Superior temporal gyrus (tissue), 1 donor: ENCODE results near the gene CLCN4.

Experiments
- DNase-seq: peaks from one replicate; pipeline ENCODE4 v3.0.0-alpha.2; 2016; ENCODE audit errors: extremely low spot score

Gene CLCN4

GRCh38 chrX:10195947-10196346 is 39.2 kb downstream of the CLCN4 start:
- no peak for DNase-seq

DNA sequence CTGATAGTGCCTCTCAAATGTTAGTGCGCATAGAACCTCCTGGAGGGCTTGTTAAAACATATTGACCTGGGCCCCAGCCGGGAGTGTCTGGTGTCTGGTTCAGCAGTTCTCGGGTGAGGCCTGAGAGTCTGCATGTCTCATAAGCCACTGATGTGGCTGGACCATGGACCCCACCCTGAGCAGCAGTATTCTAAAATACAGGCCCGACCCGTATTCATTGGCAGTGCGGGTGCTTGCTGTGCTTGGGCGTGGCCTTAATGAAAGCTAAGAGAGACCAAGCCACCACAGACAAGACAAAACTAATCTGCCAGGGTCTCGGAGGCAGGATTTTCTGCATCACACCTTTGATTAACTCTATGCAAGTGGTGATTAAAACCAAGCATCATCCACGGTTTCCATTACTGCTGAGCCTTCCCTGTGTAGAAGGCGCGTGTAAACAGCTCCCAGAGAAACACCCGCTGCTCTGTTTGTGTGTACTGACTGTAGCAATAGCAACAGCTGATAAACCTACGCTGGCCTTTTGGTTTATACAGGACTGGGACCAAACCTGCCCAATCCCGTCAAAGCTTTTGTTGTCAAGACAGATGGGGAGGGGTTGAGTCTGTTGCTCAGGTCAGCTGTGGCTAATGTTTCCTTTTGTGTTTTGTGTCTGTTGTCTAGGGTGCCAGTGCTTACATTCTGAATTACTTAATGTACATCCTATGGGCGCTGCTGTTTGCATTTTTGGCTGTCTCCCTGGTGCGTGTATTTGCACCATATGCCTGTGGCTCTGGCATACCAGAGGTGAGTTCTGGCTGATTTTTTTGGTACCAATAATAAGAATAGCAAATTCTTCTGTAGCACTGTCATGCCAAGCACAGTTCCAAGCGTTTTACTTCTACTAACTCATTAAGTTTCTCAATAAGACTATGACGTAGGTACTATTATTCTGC is 40.8 kb downstream of the CLCN4 start:
- DNase-seq, result no peak

- no peak for DNase-seq
Measured at GRCh38 chrX:10198254-10198653, 41.5 kb downstream of the CLCN4 start.

- DNase-seq, result no peak
Measured at GRCh38 chrX:10199212-10199611, 42.4 kb downstream of the CLCN4 start.

DNA sequence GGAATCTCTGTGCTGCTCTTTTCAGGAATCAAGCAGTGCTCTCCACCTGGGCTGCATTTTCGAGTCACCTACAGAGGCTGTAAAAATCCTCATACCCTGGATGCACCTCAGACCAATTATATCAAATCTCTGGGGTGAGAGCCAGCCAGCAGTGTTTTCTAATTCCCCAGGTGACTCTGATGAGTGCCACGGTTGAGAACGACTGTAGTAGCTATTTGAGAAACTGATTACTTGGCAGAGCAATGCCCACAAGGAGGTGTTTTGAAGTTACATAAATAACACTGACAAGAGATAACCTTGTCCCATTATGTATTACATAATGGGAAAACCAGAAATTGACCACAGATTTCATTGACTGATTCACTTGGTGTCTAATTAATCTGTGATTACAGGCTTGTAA is 46.8 kb downstream of the CLCN4 start:
- no peak for DNase-seq

DNA sequence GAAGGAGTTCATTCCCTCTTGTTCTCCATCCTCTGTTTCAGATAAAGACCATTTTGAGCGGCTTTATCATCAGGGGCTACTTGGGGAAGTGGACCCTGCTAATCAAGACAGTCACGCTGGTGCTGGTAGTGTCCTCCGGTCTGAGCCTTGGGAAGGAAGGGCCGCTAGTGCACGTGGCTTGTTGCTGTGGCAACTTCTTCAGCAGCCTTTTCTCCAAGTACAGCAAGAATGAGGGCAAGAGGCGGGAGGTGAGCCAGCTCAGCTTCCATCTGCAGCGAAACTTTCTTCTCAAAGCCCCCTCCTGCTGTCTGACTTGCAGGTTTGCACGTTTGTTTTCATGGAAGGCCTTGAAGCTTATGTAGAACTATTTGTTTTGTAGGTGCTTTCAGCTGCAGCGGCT is 49.5 kb downstream of the CLCN4 start:
- DNase-seq, result no peak

- no peak for DNase-seq
Measured at GRCh38 chrX:10208281-10208856, 51.6 kb downstream of the CLCN4 start.

- DNase-seq, result no peak
Measured at GRCh38 chrX:10208953-10209352, 52.2 kb downstream of the CLCN4 start.

- no peak for DNase-seq
Measured at GRCh38 chrX:10212395-10212794, 55.6 kb downstream of the CLCN4 start.

DNA sequence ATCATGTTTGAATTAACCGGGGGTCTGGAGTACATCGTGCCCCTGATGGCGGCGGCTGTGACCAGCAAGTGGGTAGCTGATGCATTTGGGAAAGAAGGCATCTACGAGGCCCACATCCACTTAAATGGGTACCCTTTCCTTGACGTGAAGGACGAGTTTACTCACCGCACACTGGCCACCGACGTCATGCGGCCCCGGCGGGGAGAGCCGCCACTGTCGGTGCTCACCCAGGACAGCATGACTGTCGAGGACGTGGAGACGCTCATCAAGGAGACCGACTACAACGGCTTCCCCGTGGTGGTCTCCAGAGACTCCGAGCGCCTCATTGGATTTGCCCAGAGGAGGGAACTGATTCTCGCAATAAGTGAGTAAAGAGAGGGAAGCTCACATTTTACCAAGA is 56.9 kb downstream of the CLCN4 start:
- no peak for DNase-seq

- DNase-seq, result no peak
Measured at GRCh38 chrX:10216208-10216607, 59.4 kb downstream of the CLCN4 start.

DNA sequence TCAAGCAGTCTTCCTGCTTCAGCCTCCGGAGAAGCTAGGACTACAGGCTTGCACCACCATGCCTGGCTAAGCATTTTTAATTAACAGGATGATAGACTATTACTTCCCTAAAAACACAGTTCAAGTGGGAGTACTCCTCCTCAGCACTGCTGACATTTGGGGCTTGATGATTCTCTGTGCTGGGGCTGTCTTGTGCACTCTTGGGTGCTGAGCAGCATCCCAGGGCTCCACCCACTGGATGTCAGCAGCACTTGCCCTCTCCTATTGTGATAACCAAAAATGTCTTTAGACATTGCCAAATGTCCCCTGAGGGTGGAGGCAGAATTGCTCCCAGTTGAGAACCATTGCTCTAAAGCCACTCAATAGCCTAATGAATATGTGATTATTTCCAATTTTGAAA is 60.4 kb downstream of the CLCN4 start:
- no peak for DNase-seq

GRCh38 chrX:10221651-10222050 is 64.9 kb downstream of the CLCN4 start:
- DNase-seq, result no peak

DNA sequence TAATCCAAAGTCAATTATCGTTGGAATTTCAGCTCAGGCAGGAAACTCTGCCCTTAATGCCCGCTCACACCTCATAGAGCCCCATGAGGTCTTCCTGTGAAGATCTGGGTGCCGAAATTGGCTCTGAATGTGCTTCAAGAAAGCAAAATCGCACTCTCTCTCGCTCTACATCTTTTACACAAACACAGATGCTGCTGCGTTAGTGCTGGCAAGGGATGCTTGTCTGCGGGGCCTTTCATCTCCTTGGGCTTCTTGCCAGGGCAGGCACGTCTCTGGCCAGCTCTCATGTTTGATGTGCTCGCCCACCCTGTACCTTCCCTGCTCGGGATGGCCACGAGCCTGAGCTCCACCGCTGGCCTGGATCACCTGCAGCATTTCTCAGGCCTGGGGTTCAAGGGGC is 66.5 kb downstream of the CLCN4 start:
- DNase-seq, result no peak

DNA sequence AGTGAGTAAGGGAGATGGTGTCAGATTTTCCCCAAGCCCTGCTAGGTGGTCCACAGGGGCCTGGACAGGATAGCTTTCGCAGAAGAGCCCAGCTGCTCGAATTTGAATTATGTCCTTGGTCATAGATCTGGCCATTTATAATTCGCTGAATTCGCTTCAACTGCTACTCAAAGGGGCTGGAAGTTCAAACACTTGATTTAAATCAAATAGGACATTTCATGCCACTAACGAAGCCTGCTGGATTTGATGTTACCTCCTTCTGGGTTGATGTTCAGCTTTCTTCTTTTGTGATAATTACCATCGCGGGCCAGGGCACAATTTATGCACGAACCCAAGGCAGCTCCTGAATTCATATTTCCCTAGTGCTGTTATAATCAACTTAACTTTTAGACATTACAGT is 67.0 kb downstream of the CLCN4 start:
- DNase-seq, result no peak

- DNase-seq, result no peak
Measured at GRCh38 chrX:10230222-10230621, 73.4 kb downstream of the CLCN4 start.

DNA sequence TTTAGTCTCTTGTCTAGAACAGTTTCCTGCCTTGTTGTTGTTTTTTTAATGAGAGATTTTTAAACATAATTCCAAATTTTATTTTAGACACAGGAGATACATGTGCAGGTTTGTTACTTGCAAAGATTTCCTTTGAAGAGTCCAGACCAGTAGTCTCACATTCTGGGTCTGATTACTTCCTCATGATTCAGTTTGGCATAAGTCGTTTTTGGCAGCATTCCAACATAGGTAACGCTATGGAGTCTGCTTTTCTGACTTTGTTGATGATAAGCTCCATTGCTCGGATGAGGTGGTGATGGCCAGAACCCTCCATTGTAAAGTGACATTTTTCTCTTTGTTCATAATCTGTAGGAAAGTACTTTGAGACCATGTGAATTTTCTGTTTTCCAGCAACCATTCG is 74.7 kb downstream of the CLCN4 start:
- no peak for DNase-seq

GRCh38 chrX:10233173-10233572 is 76.4 kb downstream of the CLCN4 start:
- DNase-seq, result no peak

- DNase-seq, result no peak
Measured at GRCh38 chrX:10233696-10234095, 76.9 kb downstream of the CLCN4 start.

DNA sequence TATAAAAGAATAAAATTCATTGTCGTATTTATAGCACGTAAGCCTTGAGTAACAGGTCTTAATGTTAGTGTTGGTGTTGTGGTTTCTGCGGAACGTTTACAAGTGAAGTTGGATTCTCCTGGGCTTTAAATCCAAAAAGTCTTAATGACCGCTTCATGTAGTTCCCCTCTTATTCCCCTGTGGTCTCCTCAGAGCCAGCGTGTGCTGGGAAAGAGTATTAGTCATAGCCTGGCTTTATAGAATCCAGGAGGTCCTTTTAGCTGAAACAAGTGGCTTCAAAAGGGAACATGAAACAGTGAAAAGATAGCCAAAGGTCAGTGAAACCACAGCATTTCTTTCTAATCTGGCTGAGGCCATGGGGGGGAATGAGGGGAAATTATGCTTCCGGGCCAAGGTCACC is 79.1 kb downstream of the CLCN4 start:
- DNase-seq, result no peak

- DNase-seq, result no peak
Measured at GRCh38 chrX:10237241-10237640, 80.5 kb downstream of the CLCN4 start.

DNA sequence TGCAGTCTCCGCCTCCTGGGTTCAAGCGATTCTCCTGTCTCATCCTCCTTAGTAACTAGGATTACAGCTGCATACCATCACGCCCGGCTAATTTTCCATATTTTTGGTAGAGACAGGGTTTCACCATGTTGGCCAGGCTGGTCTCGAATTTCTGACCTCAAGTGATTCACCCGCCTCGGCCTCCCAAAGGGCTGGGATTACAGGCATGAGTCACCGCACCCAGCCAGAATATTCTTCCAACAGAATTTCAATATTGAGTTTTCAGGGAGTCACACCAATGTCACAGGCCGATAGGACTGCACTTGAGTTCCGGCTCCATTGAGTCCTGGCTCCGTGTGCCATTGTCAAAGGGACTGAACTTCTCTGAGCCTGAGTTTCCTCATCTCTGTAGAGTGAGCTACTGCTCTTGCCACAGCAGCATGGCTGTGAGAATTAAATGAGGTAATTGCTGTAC is 82.9 kb downstream of the CLCN4 start:
- DNase-seq, result no peak

DNA sequence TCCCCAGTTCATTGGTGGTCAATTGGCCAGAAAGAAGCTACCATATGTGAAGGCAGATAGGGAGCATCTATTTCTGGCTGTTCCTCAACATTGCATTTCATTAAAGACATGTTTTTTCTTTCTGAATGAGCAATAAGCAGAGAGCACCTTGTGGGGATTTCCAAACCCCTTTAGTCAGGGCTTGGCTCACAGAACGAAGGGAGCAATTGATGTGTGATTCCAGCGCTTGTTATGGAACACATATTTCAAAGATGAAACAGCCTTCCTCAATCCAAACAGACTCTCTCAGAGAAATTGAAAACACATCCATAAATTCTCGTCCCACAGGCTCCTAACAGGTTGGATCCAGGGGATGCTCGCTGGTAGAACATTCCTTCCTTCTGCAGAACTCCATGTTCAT is 84.1 kb downstream of the CLCN4 start:
- DNase-seq, result no peak
